ENCODE measurements around the gene CFAP97.

The CFAP97 gene

GRCh38 chr4:185227131-185227551 lies 23.3 kb upstream of the CFAP97 start:
- Histone ChIP-seq H3K27ac (no peak overlapping the region), H3K4me2 (no peak overlapping the region), H2AFZ (ENCODE audit: low read depth) (no peak overlapping the region), H3K36me3 (ENCODE audit: insufficient read depth) (no peaks in the 10 kb centered on the region), H3K27me3 (ENCODE audit: insufficient read depth, low read depth) (no peaks in the 10 kb centered on the region), H4K20me1 (ENCODE audit: insufficient read depth) (no peaks in the 10 kb centered on the region; the same call in 1 of the 2 replicates), H3K4me1 (ENCODE audit: low read depth, poor library complexity, severe bottlenecking) (no peaks in the 10 kb centered on the region), H3K4me3 (IDR thresholded peaks at IDR 0.05; ENCODE audit: insufficient read depth, low read depth, low read length) (no peak overlapping the region), H3K9ac (no peak overlapping the region), H3K79me2 (ENCODE audit: insufficient read depth, low read depth) (peaks cover 17% of the 10 kb centered on the region; the same call in 1 of the 2 replicates)
- TF ChIP-seq, protein P1, sequence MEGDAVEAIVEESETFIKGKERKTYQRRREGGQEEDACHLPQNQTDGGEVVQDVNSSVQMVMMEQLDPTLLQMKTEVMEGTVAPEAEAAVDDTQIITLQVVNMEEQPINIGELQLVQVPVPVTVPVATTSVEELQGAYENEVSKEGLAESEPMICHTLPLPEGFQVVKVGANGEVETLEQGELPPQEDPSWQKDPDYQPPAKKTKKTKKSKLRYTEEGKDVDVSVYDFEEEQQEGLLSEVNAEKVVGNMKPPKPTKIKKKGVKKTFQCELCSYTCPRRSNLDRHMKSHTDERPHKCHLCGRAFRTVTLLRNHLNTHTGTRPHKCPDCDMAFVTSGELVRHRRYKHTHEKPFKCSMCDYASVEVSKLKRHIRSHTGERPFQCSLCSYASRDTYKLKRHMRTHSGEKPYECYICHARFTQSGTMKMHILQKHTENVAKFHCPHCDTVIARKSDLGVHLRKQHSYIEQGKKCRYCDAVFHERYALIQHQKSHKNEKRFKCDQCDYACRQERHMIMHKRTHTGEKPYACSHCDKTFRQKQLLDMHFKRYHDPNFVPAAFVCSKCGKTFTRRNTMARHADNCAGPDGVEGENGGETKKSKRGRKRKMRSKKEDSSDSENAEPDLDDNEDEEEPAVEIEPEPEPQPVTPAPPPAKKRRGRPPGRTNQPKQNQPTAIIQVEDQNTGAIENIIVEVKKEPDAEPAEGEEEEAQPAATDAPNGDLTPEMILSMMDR (conservative IDR thresholded peaks at IDR 0.05; ENCODE audit: low read depth, low read length) = no peak

DNA sequence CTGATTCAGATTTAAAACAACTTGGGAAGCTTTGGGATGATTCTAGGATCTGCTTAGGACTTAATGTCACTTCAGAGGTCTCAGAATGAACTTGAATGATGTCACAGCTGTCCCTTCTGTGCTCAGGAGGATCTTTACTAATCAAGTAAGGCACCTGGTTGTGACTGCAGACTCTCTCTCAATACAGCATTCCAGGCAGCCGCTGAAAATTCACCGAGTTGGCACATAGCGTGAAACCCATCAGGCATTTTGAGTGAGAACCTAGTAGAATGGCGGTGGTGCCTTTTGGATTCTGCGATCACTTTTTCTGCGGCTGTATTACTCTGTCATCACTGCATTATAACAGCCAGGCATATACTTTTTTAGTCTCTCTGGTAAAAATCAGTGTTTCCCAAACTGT lies 22.1 kb upstream of the CFAP97 start:
- no peaks in the 10 kb centered on the region for H3K27me3 ChIP-seq (ENCODE audit: insufficient read depth, low read depth)
- no peak overlapping the region for H3K9ac ChIP-seq
- H3K4me1 ChIP-seq (ENCODE audit: low read depth, poor library complexity, severe bottlenecking) = no peaks in the 10 kb centered on the region
- H3K79me2 ChIP-seq (ENCODE audit: insufficient read depth, low read depth) = peaks cover 17% of the 10 kb centered on the region; the same call in 1 of the 2 replicates
- no peak overlapping the region for H2AFZ ChIP-seq (ENCODE audit: low read depth)
- no peak overlapping the region for H3K4me2 ChIP-seq
- no peaks in the 10 kb centered on the region; the same call in 1 of the 2 replicates for H4K20me1 ChIP-seq (ENCODE audit: insufficient read depth)
- no peaks in the 10 kb centered on the region for H3K36me3 ChIP-seq (ENCODE audit: insufficient read depth)
- TF ChIP-seq, protein P1 (conservative IDR thresholded peaks at IDR 0.05; ENCODE audit: low read depth, low read length) = no peak
- no peak overlapping the region for H3K27ac ChIP-seq
- H3K4me3 ChIP-seq (IDR thresholded peaks at IDR 0.05; ENCODE audit: insufficient read depth, low read depth, low read length) = no peak overlapping the region

GRCh38 chr4:185224597-185224996 lies 20.8 kb upstream of the CFAP97 start:
- no peak overlapping the region for H3K9ac ChIP-seq
- no peak overlapping the region for H3K4me2 ChIP-seq
- H3K36me3 ChIP-seq (ENCODE audit: insufficient read depth) = no peaks in the 10 kb centered on the region
- no peaks in the 10 kb centered on the region for H4K20me1 ChIP-seq (ENCODE audit: insufficient read depth)
- H3K27me3 ChIP-seq (ENCODE audit: insufficient read depth, low read depth) = no peaks in the 10 kb centered on the region
- no peak overlapping the region for H3K27ac ChIP-seq
- H3K79me2 ChIP-seq (ENCODE audit: insufficient read depth, low read depth) = peaks cover 17% of the 10 kb centered on the region; the same call in 1 of the 2 replicates
- no peak overlapping the region for H2AFZ ChIP-seq (ENCODE audit: low read depth)
- TF ChIP-seq, protein P1 (conservative IDR thresholded peaks at IDR 0.05; ENCODE audit: low read depth, low read length) = no peak; the same call in 1 of the 2 replicates
- H3K4me1 ChIP-seq (ENCODE audit: low read depth, poor library complexity, severe bottlenecking) = peaks cover 5% of the 10 kb centered on the region
- no peak overlapping the region for H3K4me3 ChIP-seq (IDR thresholded peaks at IDR 0.05; ENCODE audit: insufficient read depth, low read depth, low read length)

- no peak overlapping the region for H3K4me2 ChIP-seq
- H3K4me1 ChIP-seq (ENCODE audit: low read depth, poor library complexity, severe bottlenecking) = peaks cover 9% of the 10 kb centered on the region
- no peak overlapping the region for H2AFZ ChIP-seq (ENCODE audit: low read depth)
- H3K4me3 ChIP-seq (IDR thresholded peaks at IDR 0.05; ENCODE audit: insufficient read depth, low read depth, low read length) = no peak overlapping the region
- no peaks in the 10 kb centered on the region for H3K36me3 ChIP-seq (ENCODE audit: insufficient read depth)
- no peak overlapping the region for H3K9ac ChIP-seq
- no peaks in the 10 kb centered on the region for H3K27me3 ChIP-seq (ENCODE audit: insufficient read depth, low read depth)
- H4K20me1 ChIP-seq (ENCODE audit: insufficient read depth) = no peaks in the 10 kb centered on the region
- TF ChIP-seq, protein P1 (conservative IDR thresholded peaks at IDR 0.05; ENCODE audit: low read depth, low read length) = no peak
- H3K79me2 ChIP-seq (ENCODE audit: insufficient read depth, low read depth) = peaks cover 6% of the 10 kb centered on the region; the same call in 1 of the 2 replicates
- no peak overlapping the region for H3K27ac ChIP-seq
Measured at GRCh38 chr4:185222598-185222997, 18.8 kb upstream of the CFAP97 start.

Data from KMS-11 (cell line).